HepG2 (cell line): ENCODE data around the gene RBM28. TPM values are rescaled to one million over a fixed set of nuclear protein-coding genes. Genes with fewer than 3 reads are reported as not detected.

Experiments used
- ATAC-seq: fragments of 200-7000 bp; cut with Tn5 transposase; 3 replicates; pipeline ENCODE4 v1.9.1; 2020; ENCODE audit warnings: mild to moderate bottlenecking, moderate library complexity
- BruUV-seq: library from RNA; stranded (reverse); fragments of 400-500 nt; replicated peaks from 2 replicates; lab custom pipeline; 2021; lab: Mats Ljungman, UMichigan
- CTCF ChIA-PET: fragments of 300-600 bp; formaldehyde crosslinking; extraction: SDS; loops from one replicate; lab custom pipeline; 2021; ENCODE audit warnings: low total read pairs, inconsistent platforms, low intra/inter-chr PET ratio; lab: Yijun Ruan, JAX
- POLR2A ChIA-PET: fragments of 350-600 bp; sonication (Branson Sonifier 250); formaldehyde crosslinking; loops from one replicate; lab custom pipeline; 2020; ENCODE audit warnings: antibody characterized with exemption, inconsistent platforms; lab: Yijun Ruan, JAX
- DNase-seq: peaks from one replicate; pipeline ENCODE4 v3.0.0-alpha.2; 2015; ENCODE audit warnings: low spot score
- FAIRE-seq: peaks from 3 replicates; lab custom pipeline; 2011; peaks lifted over from hg19 to GRCh38; lab: Jason Lieb, UNC
- H2AFZ ChIP-seq: one replicate; pipeline ENCODE4 v1.6.1; 2011; ENCODE audit warnings: low read length, inconsistent platforms
- H3K27ac ChIP-seq: fragments of 300-600 bp; 3 replicates; pipeline ENCODE4 v1.8.0; 2011; ENCODE audit warnings: mixed run types, mild to moderate bottlenecking, mixed read lengths, low read length, inconsistent platforms; ENCODE audit not compliant: insufficient read depth; ENCODE audit errors: extremely low read length
- H3K27me3 ChIP-seq, 2 experiments: fragments of 200-600 bp in 1 of 2; 2 replicates in 1 of 2; 3 replicates in 1 of 2; pipeline versions ENCODE4 v1.6.0 to v1.8.0; 2011; ENCODE audit warnings: low read length in 2 of 2, mild to moderate bottlenecking in 2 of 2, moderate library complexity in 2 of 2, inconsistent platforms in 1 of 2; ENCODE audit not compliant: insufficient read depth in 2 of 2, control insufficient read depth in 1 of 2
- H3K36me3 ChIP-seq, 2 experiments: fragments of 200-600 bp in 1 of 2; replicated peaks in 1 of 2; 2 replicates in 1 of 2; 3 replicates in 1 of 2; pipeline versions ENCODE4 v1.5.1 to v1.8.0; 2011; ENCODE audit warnings: low read length in 2 of 2, inconsistent platforms in 1 of 2; ENCODE audit not compliant: insufficient read depth in 2 of 2, control insufficient read depth in 1 of 2
- H3K4me1 ChIP-seq: 2 replicates; pipeline ENCODE4 v1.5.1; 2012; ENCODE audit warnings: low read length, inconsistent platforms; ENCODE audit not compliant: insufficient read depth
- H3K4me2 ChIP-seq: 2 replicates; pipeline ENCODE4 v1.6.0; 2011; ENCODE audit warnings: low read depth, low read length, inconsistent platforms
- H3K4me3 ChIP-seq, 3 experiments: fragments of 200-600 bp in 1 of 3; sonication (generic), shearing (Covaris generic) in 1 of 3; replicated peaks in 1 of 3; 2 replicates each; pipeline ENCODE4 v1.5.1; 2011 to 2016; ENCODE audit warnings: low read length in 3 of 3, inconsistent platforms in 2 of 3, low read depth in 2 of 3, mild to moderate bottlenecking in 2 of 3, control low read depth in 1 of 3, mixed read lengths in 1 of 3; ENCODE audit not compliant: insufficient read depth in 1 of 3
- H3K79me2 ChIP-seq: one replicate; pipeline ENCODE4 v1.6.1; 2011; ENCODE audit warnings: low read length, inconsistent platforms; ENCODE audit not compliant: insufficient read depth
- H3K9ac ChIP-seq: 2 replicates; pipeline ENCODE4 v1.6.0; 2011; ENCODE audit warnings: mild to moderate bottlenecking, low read depth, low read length, inconsistent platforms; ENCODE audit not compliant: insufficient read depth
- H3K9me3 ChIP-seq: 2 replicates; pipeline ENCODE4 v1.5.1; 2012; ENCODE audit warnings: mild to moderate bottlenecking, low read length
- H4K20me1 ChIP-seq: 2 replicates; pipeline ENCODE4 v1.6.0; 2011; ENCODE audit warnings: inconsistent platforms, mild to moderate bottlenecking, low read length, moderate library complexity; ENCODE audit not compliant: insufficient read depth
- BCL6 ChIP-seq: IDR thresholded peaks from 2 replicates; pipeline ENCODE4 v1.6.1; 2016; ENCODE audit warnings: missing genetic modification reagents, missing compliant biosample characterization
- CHD2 ChIP-seq: IDR thresholded peaks from 2 replicates; pipeline ENCODE4 v1.6.1; 2011; ENCODE audit warnings: low read depth, low read length, improper control_type of control experiment
- DMAP1 ChIP-seq: IDR thresholded peaks from 2 replicates; pipeline ENCODE4 v1.6.1; 2016
- TRIM24 ChIP-seq: sonication (generic); formaldehyde crosslinking; IDR thresholded peaks from 2 replicates; pipeline ENCODE4 v1.8.0; 2022; ENCODE audit warnings: mild to moderate bottlenecking, missing genetic modification reagents
- YEATS2 ChIP-seq: sonication (generic); formaldehyde crosslinking; IDR thresholded peaks from 2 replicates; pipeline ENCODE4 v1.4.0; 2020; ENCODE audit warnings: missing genetic modification reagents, borderline replicate concordance
- ZNF34 ChIP-seq: sonication (generic); formaldehyde crosslinking; IDR thresholded peaks from 2 replicates; pipeline ENCODE4 v1.4.0; 2020; ENCODE audit warnings: mild to moderate bottlenecking, missing genetic modification reagents, borderline replicate concordance
- ZNF746 ChIP-seq: sonication (generic); formaldehyde crosslinking; IDR thresholded peaks from 2 replicates; pipeline ENCODE4 v1.8.0; 2022; ENCODE audit warnings: mild to moderate bottlenecking, missing genetic modification reagents
- whole genome bisulfite sequencing: methylation state at CpG from one replicate; pipeline ENCODE4 v1.1.6; 2017; ENCODE audit warnings: low lambda C conversion rate; 5-methylcytosine and 5-hydroxymethylcytosine counted together
- in situ Hi-C: cut with HindIII; loops from 2 replicates; pipeline ENCODE4 v1.10.0; 2017; ENCODE audit warnings: low pct_unique_long_range_greater_than_20kb; ENCODE audit not compliant: extremely low pct_ligation_motif_present
- intact Hi-C: fragments of 100-400 bp; cut with micrococcal nuclease; formaldehyde crosslinking; loops from one replicate; pipeline ENCODE4 v1.10.0; 2022; ENCODE audit not compliant: unreplicated experiment
- polyA plus RNA-seq, 8 experiments: library from polyadenylated mRNA; depleted of rRNA in 3 of 8; stranded (reverse) in 7 of 8; unstranded in 1 of 8; fragments of >200 nt; fragmentation: Illumina TruSeq in 4 of 8; extraction: Trizol in 4 of 8; gene quantifications; 2 replicates each; pipeline versions ENCODE4 v1.2.1 to v1.2.3, GENCODE V29; 2011 to 2016; ENCODE audit warnings: low read depth in 4 of 8, missing spikeins in 1 of 8, mixed read lengths in 1 of 8; ENCODE audit not compliant: insufficient read depth in 1 of 8
- total RNA-seq, 5 experiments: library from RNA; depleted of rRNA; stranded (reverse); fragments of >200 nt; fragmentation: Illumina TruSeq; extraction: Trizol; gene quantifications; 2 replicates each; pipeline ENCODE4 v1.2.3, GENCODE V29; 2016; ENCODE audit warnings: low read depth in 1 of 5
- TF ChIP-seq, protein P1 (sequence below): sonication (generic); formaldehyde crosslinking; IDR thresholded peaks from 2 replicates; pipeline ENCODE4 v1.8.1; 2023; ENCODE audit warnings: mild to moderate bottlenecking, missing genetic modification reagents
- TF ChIP-seq, protein P2 (sequence below): sonication (generic); formaldehyde crosslinking; IDR thresholded peaks from 2 replicates; pipeline ENCODE4 v1.4.0; 2020; ENCODE audit warnings: missing genetic modification reagents

Gene RBM28
- total and polyA plus RNA-seq, 2 of the 13 experiments (the other 11 are each of a cell fraction or from before 2014, with no cell fraction given), result 20.5 to 49.0 TPM

GRCh38 chr7:128353610-128354009 lies 9.9 kb upstream of the RBM28 start:
- ATAC-seq, result no peak
- FAIRE-seq, result no peak
- Histone ChIP-seq H2AFZ (no peak overlapping the region), H3K79me2 (no peaks in the 10 kb centered on the region), H3K27me3 (peaks cover 5 to 39% of the 10 kb centered on the region in 2 experiments; a peak in 4 of 5 replicates), H3K4me1 (no peaks in the 10 kb centered on the region), H3K4me3 (no peak overlapping the region), H3K27ac (no peak overlapping the region), H4K20me1 (no peaks in the 10 kb centered on the region), H3K9ac (no peak overlapping the region), H3K36me3 (no peaks in the 10 kb centered on the region), H3K9me3 (no peaks in the 10 kb centered on the region), H3K4me2 (no peak overlapping the region)
- POLR2A ChIA-PET, result no interaction called here
- no TSS peak for BruUV-seq
- intact Hi-C loops (no loop called here), in situ Hi-C loops (no loop called here)
- no peak for DNase-seq
- CTCF ChIA-PET, result no interaction called here
- no peak for TF ChIP-seq ZNF34
- TF ChIP-seq, protein P1, sequence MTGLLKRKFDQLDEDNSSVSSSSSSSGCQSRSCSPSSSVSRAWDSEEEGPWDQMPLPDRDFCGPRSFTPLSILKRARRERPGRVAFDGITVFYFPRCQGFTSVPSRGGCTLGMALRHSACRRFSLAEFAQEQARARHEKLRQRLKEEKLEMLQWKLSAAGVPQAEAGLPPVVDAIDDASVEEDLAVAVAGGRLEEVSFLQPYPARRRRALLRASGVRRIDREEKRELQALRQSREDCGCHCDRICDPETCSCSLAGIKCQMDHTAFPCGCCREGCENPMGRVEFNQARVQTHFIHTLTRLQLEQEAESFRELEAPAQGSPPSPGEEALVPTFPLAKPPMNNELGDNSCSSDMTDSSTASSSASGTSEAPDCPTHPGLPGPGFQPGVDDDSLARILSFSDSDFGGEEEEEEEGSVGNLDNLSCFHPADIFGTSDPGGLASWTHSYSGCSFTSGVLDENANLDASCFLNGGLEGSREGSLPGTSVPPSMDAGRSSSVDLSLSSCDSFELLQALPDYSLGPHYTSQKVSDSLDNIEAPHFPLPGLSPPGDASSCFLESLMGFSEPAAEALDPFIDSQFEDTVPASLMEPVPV (CRISPR knock-in tag), result no peak
- no peak for TF ChIP-seq YEATS2 (CRISPR knock-in tag)
- TF ChIP-seq DMAP1 (CRISPR knock-in tag), result no peak
- TF ChIP-seq ZNF746 (CRISPR knock-in tag), result no peak
- TF ChIP-seq CHD2, result no peak
- no peak for TF ChIP-seq TRIM24 (CRISPR knock-in tag)
- no peak for TF ChIP-seq BCL6 (CRISPR knock-in tag)
- TF ChIP-seq, protein P2, sequence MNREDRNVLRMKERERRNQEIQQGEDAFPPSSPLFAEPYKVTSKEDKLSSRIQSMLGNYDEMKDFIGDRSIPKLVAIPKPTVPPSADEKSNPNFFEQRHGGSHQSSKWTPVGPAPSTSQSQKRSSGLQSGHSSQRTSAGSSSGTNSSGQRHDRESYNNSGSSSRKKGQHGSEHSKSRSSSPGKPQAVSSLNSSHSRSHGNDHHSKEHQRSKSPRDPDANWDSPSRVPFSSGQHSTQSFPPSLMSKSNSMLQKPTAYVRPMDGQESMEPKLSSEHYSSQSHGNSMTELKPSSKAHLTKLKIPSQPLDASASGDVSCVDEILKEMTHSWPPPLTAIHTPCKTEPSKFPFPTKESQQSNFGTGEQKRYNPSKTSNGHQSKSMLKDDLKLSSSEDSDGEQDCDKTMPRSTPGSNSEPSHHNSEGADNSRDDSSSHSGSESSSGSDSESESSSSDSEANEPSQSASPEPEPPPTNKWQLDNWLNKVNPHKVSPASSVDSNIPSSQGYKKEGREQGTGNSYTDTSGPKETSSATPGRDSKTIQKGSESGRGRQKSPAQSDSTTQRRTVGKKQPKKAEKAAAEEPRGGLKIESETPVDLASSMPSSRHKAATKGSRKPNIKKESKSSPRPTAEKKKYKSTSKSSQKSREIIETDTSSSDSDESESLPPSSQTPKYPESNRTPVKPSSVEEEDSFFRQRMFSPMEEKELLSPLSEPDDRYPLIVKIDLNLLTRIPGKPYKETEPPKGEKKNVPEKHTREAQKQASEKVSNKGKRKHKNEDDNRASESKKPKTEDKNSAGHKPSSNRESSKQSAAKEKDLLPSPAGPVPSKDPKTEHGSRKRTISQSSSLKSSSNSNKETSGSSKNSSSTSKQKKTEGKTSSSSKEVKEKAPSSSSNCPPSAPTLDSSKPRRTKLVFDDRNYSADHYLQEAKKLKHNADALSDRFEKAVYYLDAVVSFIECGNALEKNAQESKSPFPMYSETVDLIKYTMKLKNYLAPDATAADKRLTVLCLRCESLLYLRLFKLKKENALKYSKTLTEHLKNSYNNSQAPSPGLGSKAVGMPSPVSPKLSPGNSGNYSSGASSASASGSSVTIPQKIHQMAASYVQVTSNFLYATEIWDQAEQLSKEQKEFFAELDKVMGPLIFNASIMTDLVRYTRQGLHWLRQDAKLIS (CRISPR knock-in tag), result no peak
- WGBS, result 87% methylated on average over 1 of the region's 1 CpG
